WTC11 (cell line): ENCODE results near the gene LYRM2. TPM values are rescaled to one million over a fixed set of nuclear protein-coding genes. Genes with fewer than 3 reads are reported as not detected.

Source experiments
- ATAC-seq: fragments of 200-7000 bp; cut with Tn5 transposase; 2 replicates; pipeline ENCODE4 v1.10.0; 2021; ENCODE audit warnings: mild to moderate bottlenecking, moderate library complexity
- CTCF ChIA-PET: fragments of 300-600 bp; sonication (Branson Sonifier 250); formaldehyde crosslinking; loops from one replicate; lab custom pipeline; 2021; ENCODE audit warnings: antibody characterized with exemption; lab: Charles Lee
- POLR2A ChIA-PET: fragments of 350-600 bp; sonication (Branson Sonifier 250); formaldehyde crosslinking; loops from one replicate; lab custom pipeline; 2021; ENCODE audit warnings: antibody characterized with exemption; lab: Charles Lee
- DNase-seq: peaks from one replicate; pipeline ENCODE4 v3.0.0; 2021; ENCODE audit warnings: low spot score
- H3K27ac Mint-ChIP-seq: 2 replicates; pipeline ENCODE4 v1.8.0; 2021; ENCODE audit warnings: mixed read lengths
- H3K27me3 Mint-ChIP-seq: 2 replicates; pipeline ENCODE4 v1.8.0; 2021; ENCODE audit warnings: low read depth, mild to moderate bottlenecking, moderate library complexity, mixed read lengths
- H3K36me3 Mint-ChIP-seq: 2 replicates; pipeline ENCODE4 v1.8.0; 2021; ENCODE audit warnings: mixed read lengths
- H3K4me1 Mint-ChIP-seq: 2 replicates; pipeline ENCODE4 v1.8.0; 2022; ENCODE audit warnings: mixed read lengths
- H3K4me3 Mint-ChIP-seq: 2 replicates; pipeline ENCODE4 v1.8.0; 2021; ENCODE audit warnings: mild to moderate bottlenecking, moderate library complexity, mixed read lengths
- H3K9me3 Mint-ChIP-seq: 2 replicates; pipeline ENCODE4 v1.8.0; 2021; ENCODE audit warnings: mixed read lengths
- ATF6 ChIP-seq: sonication (generic); formaldehyde crosslinking; IDR thresholded peaks from 2 replicates; pipeline ENCODE4 v1.8.1; 2023; ENCODE audit warnings: mild to moderate bottlenecking, missing genetic modification reagents
- GABPB1 ChIP-seq: sonication (generic); formaldehyde crosslinking; IDR thresholded peaks from 2 replicates; pipeline ENCODE4 v1.8.1; 2023; ENCODE audit warnings: mild to moderate bottlenecking, missing genetic modification reagents
- HMGA2 ChIP-seq: fragments of 250-450 bp; sonication (Bioruptor Pico); IDR thresholded peaks from 2 replicates; pipeline ENCODE4 v1.4.0; 2021; ENCODE audit warnings: mild to moderate bottlenecking, moderate library complexity
- PRRX2 ChIP-seq: fragments of 250-450 bp; sonication (Bioruptor Pico); IDR thresholded peaks from 2 replicates; pipeline ENCODE4 v1.8.0; 2021; ENCODE audit warnings: mild to moderate bottlenecking
- ZBTB21 ChIP-seq: sonication (generic); formaldehyde crosslinking; IDR thresholded peaks from 2 replicates; pipeline ENCODE4 v1.8.1; 2023; ENCODE audit warnings: mild to moderate bottlenecking, missing genetic modification reagents, borderline replicate concordance
- ZNF281 ChIP-seq: sonication (generic); formaldehyde crosslinking; IDR thresholded peaks from 2 replicates; pipeline ENCODE4 v1.8.0; 2023; ENCODE audit warnings: mild to moderate bottlenecking, missing genetic modification reagents
- ZNF423 ChIP-seq: fragments of 250-450 bp; sonication (Bioruptor Pico); IDR thresholded peaks from 2 replicates; pipeline ENCODE4 v2.1.2; 2022; ENCODE audit warnings: mild to moderate bottlenecking, moderate library complexity
- total RNA-seq: library from RNA; stranded (reverse); gene quantifications from 3 replicates; pipeline ENCODE4 v1.2.3, GENCODE V29; 2021
- TF ChIP-seq, protein P1 (sequence below): sonication (generic); formaldehyde crosslinking; IDR thresholded peaks from 2 replicates; pipeline ENCODE4 v1.8.0; 2022; ENCODE audit warnings: mild to moderate bottlenecking, missing genetic modification reagents
- TF ChIP-seq, protein P2 (sequence below): sonication (generic); formaldehyde crosslinking; IDR thresholded peaks from 2 replicates; pipeline ENCODE4 v1.8.0; 2023; ENCODE audit warnings: missing genetic modification reagents, mild to moderate bottlenecking, borderline replicate concordance
- TF ChIP-seq, protein P3 (sequence below): sonication (generic); formaldehyde crosslinking; IDR thresholded peaks from 2 replicates; pipeline ENCODE4 v1.8.0; 2022; ENCODE audit warnings: mild to moderate bottlenecking, missing genetic modification reagents
- TF ChIP-seq, protein P4 (sequence below): sonication (generic); formaldehyde crosslinking; IDR thresholded peaks from 2 replicates; pipeline ENCODE4 v1.8.1; 2023; ENCODE audit warnings: mild to moderate bottlenecking, moderate library complexity, missing genetic modification reagents

LYRM2 gene
- total RNA-seq, 1 experiment from 2014 or later, result 22.2 TPM

DNA sequence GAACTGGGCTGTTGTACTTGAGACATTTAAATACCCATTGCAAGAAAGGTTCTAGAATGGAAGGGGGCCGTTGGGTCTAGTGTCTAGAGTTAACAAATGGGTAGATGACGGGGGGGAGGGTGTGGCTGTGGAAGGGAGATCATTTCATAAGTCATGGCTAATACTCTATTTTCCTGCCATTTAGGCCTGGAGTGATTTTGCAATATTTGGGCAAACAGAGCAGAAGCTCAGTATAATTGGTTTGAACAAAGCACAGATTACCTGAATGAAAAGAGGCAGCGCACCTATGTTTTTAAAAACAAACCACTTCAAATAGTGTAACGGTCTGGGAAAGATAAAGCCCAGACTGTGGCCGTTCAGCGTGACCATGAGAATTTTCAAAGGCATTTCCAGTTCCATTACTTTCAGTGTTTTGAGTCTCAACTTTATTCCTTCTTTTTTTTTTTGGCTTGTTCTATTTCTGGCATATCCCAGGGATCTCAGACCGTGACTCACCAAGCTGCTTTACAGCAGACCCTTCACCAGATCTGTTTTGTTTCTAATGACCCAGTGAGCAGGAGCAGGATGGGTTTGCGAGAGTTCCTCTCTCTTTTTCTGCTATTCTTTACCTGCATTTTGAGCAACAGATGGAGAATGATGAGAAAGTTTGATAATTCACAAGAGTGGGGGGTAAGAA lies 73.7 kb downstream of the LYRM2 start:
- H3K27me3 Mint-ChIP-seq, result no peaks in the 10 kb centered on the region
- peaks cover 11% of the 10 kb centered on the region for H3K4me1 Mint-ChIP-seq
- TF ChIP-seq, protein P1, sequence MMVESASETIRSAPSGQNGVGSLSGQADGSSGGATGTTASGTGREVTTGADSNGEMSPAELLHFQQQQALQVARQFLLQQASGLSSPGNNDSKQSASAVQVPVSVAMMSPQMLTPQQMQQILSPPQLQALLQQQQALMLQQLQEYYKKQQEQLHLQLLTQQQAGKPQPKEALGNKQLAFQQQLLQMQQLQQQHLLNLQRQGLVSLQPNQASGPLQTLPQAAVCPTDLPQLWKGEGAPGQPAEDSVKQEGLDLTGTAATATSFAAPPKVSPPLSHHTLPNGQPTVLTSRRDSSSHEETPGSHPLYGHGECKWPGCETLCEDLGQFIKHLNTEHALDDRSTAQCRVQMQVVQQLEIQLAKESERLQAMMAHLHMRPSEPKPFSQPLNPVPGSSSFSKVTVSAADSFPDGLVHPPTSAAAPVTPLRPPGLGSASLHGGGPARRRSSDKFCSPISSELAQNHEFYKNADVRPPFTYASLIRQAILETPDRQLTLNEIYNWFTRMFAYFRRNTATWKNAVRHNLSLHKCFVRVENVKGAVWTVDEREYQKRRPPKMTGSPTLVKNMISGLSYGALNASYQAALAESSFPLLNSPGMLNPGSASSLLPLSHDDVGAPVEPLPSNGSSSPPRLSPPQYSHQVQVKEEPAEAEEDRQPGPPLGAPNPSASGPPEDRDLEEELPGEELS (CRISPR knock-in tag), result no peak
- TF ChIP-seq ATF6 (CRISPR knock-in tag), result no peak
- no peak for TF ChIP-seq GABPB1
- TF ChIP-seq ZBTB21 (CRISPR knock-in tag), result no peak
- TF ChIP-seq, protein P2, sequence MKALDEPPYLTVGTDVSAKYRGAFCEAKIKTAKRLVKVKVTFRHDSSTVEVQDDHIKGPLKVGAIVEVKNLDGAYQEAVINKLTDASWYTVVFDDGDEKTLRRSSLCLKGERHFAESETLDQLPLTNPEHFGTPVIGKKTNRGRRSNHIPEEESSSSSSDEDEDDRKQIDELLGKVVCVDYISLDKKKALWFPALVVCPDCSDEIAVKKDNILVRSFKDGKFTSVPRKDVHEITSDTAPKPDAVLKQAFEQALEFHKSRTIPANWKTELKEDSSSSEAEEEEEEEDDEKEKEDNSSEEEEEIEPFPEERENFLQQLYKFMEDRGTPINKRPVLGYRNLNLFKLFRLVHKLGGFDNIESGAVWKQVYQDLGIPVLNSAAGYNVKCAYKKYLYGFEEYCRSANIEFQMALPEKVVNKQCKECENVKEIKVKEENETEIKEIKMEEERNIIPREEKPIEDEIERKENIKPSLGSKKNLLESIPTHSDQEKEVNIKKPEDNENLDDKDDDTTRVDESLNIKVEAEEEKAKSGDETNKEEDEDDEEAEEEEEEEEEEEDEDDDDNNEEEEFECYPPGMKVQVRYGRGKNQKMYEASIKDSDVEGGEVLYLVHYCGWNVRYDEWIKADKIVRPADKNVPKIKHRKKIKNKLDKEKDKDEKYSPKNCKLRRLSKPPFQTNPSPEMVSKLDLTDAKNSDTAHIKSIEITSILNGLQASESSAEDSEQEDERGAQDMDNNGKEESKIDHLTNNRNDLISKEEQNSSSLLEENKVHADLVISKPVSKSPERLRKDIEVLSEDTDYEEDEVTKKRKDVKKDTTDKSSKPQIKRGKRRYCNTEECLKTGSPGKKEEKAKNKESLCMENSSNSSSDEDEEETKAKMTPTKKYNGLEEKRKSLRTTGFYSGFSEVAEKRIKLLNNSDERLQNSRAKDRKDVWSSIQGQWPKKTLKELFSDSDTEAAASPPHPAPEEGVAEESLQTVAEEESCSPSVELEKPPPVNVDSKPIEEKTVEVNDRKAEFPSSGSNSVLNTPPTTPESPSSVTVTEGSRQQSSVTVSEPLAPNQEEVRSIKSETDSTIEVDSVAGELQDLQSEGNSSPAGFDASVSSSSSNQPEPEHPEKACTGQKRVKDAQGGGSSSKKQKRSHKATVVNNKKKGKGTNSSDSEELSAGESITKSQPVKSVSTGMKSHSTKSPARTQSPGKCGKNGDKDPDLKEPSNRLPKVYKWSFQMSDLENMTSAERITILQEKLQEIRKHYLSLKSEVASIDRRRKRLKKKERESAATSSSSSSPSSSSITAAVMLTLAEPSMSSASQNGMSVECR (CRISPR knock-in tag), result no peak
- TF ChIP-seq, protein P3, sequence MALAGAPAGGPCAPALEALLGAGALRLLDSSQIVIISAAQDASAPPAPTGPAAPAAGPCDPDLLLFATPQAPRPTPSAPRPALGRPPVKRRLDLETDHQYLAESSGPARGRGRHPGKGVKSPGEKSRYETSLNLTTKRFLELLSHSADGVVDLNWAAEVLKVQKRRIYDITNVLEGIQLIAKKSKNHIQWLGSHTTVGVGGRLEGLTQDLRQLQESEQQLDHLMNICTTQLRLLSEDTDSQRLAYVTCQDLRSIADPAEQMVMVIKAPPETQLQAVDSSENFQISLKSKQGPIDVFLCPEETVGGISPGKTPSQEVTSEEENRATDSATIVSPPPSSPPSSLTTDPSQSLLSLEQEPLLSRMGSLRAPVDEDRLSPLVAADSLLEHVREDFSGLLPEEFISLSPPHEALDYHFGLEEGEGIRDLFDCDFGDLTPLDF (CRISPR knock-in tag), result no peak
- TF ChIP-seq HMGA2 (CRISPR knock-in tag), result no peak
- TF ChIP-seq, protein P4, sequence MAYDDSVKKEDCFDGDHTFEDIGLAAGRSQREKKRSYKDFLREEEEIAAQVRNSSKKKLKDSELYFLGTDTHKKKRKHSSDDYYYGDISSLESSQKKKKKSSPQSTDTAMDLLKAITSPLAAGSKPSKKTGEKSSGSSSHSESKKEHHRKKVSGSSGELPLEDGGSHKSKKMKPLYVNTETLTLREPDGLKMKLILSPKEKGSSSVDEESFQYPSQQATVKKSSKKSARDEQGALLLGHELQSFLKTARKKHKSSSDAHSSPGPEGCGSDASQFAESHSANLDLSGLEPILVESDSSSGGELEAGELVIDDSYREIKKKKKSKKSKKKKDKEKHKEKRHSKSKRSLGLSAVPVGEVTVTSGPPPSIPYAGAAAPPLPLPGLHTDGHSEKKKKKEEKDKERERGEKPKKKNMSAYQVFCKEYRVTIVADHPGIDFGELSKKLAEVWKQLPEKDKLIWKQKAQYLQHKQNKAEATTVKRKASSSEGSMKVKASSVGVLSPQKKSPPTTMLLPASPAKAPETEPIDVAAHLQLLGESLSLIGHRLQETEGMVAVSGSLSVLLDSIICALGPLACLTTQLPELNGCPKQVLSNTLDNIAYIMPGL, result no peak
- no peak for TF ChIP-seq PRRX2
- TF ChIP-seq ZNF281 (CRISPR knock-in tag), result no peak
- TF ChIP-seq ZNF423 (CRISPR knock-in tag), result no peak
- POLR2A ChIA-PET, result no interaction called here
- H3K4me3 Mint-ChIP-seq, result no peak overlapping the region
- H3K36me3 Mint-ChIP-seq, result no peaks in the 10 kb centered on the region
- CTCF ChIA-PET, result no interaction called here
- H3K9me3 Mint-ChIP-seq, result no peaks in the 10 kb centered on the region
- DNase-seq, result no peak
- no peak overlapping the region for H3K27ac Mint-ChIP-seq
- no peak for ATAC-seq
